H9 (cell line): Measurements from ENCODE around the gene FAHD1. TPM values are rescaled to one million over a fixed set of nuclear protein-coding genes. Genes with fewer than 3 reads are reported as not detected.

ENCODE experiments used
- DNase-seq: peaks from one replicate; pipeline ENCODE4 v3.0.0-alpha.2; 2017
- H2AFZ ChIP-seq: one replicate; pipeline ENCODE4 v1.6.1; 2013; ENCODE audit warnings: mild to moderate bottlenecking, low read length, control low read depth, moderate library complexity
- H2AK5ac ChIP-seq: 2 replicates; pipeline ENCODE4 v1.6.1; 2013; ENCODE audit warnings: low read length, control low read depth, mixed read lengths; ENCODE audit not compliant: insufficient read length
- H2BK120ac ChIP-seq: one replicate; pipeline ENCODE4 v1.6.1; 2013; ENCODE audit warnings: low read depth, mild to moderate bottlenecking, low read length, control low read depth, inconsistent platforms; ENCODE audit not compliant: poor library complexity, severe bottlenecking
- H2BK12ac ChIP-seq: 2 replicates; pipeline ENCODE4 v1.6.1; 2013; ENCODE audit warnings: low read length, control low read depth, mixed read lengths, low read depth; ENCODE audit not compliant: insufficient read length
- H2BK15ac ChIP-seq: 2 replicates; pipeline ENCODE4 v1.6.1; 2013; ENCODE audit warnings: low read depth, low read length, control low read depth
- H2BK20ac ChIP-seq: one replicate; pipeline ENCODE4 v1.6.1; 2013; ENCODE audit warnings: low read depth, mild to moderate bottlenecking, low read length, control low read depth, inconsistent platforms; ENCODE audit not compliant: poor library complexity, severe bottlenecking
- H2BK5ac ChIP-seq: 2 replicates; pipeline ENCODE4 v1.6.1; 2013; ENCODE audit warnings: low read length, control low read depth, mixed read lengths; ENCODE audit not compliant: insufficient read length
- H3K14ac ChIP-seq: 2 replicates; pipeline ENCODE4 v1.6.1; 2013; ENCODE audit warnings: low read length, control low read depth; ENCODE audit not compliant: insufficient read depth
- H3K18ac ChIP-seq: 2 replicates; pipeline ENCODE4 v1.6.1; 2013; ENCODE audit warnings: low read depth, mild to moderate bottlenecking, mixed read lengths, low read length, control low read depth; ENCODE audit not compliant: insufficient read length
- H3K23ac ChIP-seq: 2 replicates; pipeline ENCODE4 v1.6.1; 2013; ENCODE audit warnings: low read length, control low read depth, mixed read lengths, low read depth; ENCODE audit not compliant: insufficient read length
- H3K23me2 ChIP-seq: 2 replicates; pipeline ENCODE4 v1.6.1; 2013; ENCODE audit warnings: low read depth, mild to moderate bottlenecking, mixed read lengths, low read length, control low read depth; ENCODE audit not compliant: insufficient read length, poor library complexity, severe bottlenecking
- H3K27ac ChIP-seq: 2 replicates; pipeline ENCODE4 v1.5.1; 2013; ENCODE audit warnings: low read length, control low read depth, mixed read lengths, low read depth; ENCODE audit not compliant: insufficient read length
- H3K27me3 ChIP-seq: 2 replicates; pipeline ENCODE4 v1.6.1; 2013; ENCODE audit warnings: low read length, control low read depth, inconsistent platforms; ENCODE audit not compliant: insufficient read depth
- H3K4ac ChIP-seq: 2 replicates; pipeline ENCODE4 v1.6.1; 2013; ENCODE audit warnings: low read depth, mild to moderate bottlenecking, control low read depth, inconsistent platforms, low read length, moderate library complexity
- H3K4me1 ChIP-seq: 2 replicates; pipeline ENCODE4 v1.6.1; 2013; ENCODE audit warnings: low read length, control low read depth, inconsistent platforms; ENCODE audit not compliant: insufficient read depth
- H3K4me2 ChIP-seq: 2 replicates; pipeline ENCODE4 v1.6.1; 2013; ENCODE audit warnings: low read length, control low read depth, mixed read lengths; ENCODE audit not compliant: insufficient read length, insufficient read depth
- H3K56ac ChIP-seq: 2 replicates; pipeline ENCODE4 v1.6.1; 2013; ENCODE audit warnings: low read depth, mild to moderate bottlenecking, mixed read lengths, low read length, control low read depth; ENCODE audit not compliant: insufficient read length
- H3K79me1 ChIP-seq: 2 replicates; pipeline ENCODE4 v1.6.1; 2013; ENCODE audit warnings: low read depth, mild to moderate bottlenecking, moderate library complexity, low read length, control low read depth, inconsistent platforms; ENCODE audit not compliant: insufficient read depth, poor library complexity, severe bottlenecking
- H3K79me2 ChIP-seq: 2 replicates; pipeline ENCODE4 v1.6.1; 2013; ENCODE audit warnings: low read length, control low read depth, inconsistent platforms; ENCODE audit not compliant: insufficient read depth
- H3K9ac ChIP-seq: 2 replicates; pipeline ENCODE4 v1.6.1; 2013; ENCODE audit warnings: low read length, control low read depth, mixed read lengths; ENCODE audit not compliant: insufficient read length; ENCODE audit errors: extremely low read depth
- H3K9me3 ChIP-seq: one replicate; pipeline ENCODE4 v1.6.1; 2013; ENCODE audit warnings: low read depth, low read length, inconsistent platforms; ENCODE audit not compliant: control insufficient read depth
- H3T11ph ChIP-seq: one replicate; pipeline ENCODE4 v1.6.1; 2013; ENCODE audit warnings: mild to moderate bottlenecking, low read length, control low read depth, inconsistent platforms
- H4K20me1 ChIP-seq: one replicate; pipeline ENCODE4 v1.6.1; 2013; ENCODE audit not compliant: control insufficient read depth, insufficient read length, insufficient read depth
- H4K5ac ChIP-seq: 2 replicates; pipeline ENCODE4 v1.6.1; 2013; ENCODE audit warnings: low read depth, mild to moderate bottlenecking, mixed read lengths, low read length, control low read depth; ENCODE audit not compliant: insufficient read length
- H4K8ac ChIP-seq: replicated peaks from 2 replicates; pipeline ENCODE4 v1.6.1; 2013; ENCODE audit warnings: low read length, control low read depth, mixed read lengths, low read depth; ENCODE audit not compliant: insufficient read length
- H4K91ac ChIP-seq: 2 replicates; pipeline ENCODE4 v1.6.1; 2013; ENCODE audit warnings: low read depth, mild to moderate bottlenecking, moderate library complexity, mixed read lengths, low read length, control low read depth; ENCODE audit not compliant: insufficient read length
- H3K27ac Mint-ChIP-seq, 3 experiments: 2 replicates in 2 of 3; 3 replicates in 1 of 3; pipeline ENCODE4 v1.8.0; 2020 to 2021; ENCODE audit warnings: mixed read lengths in 3 of 3, mild to moderate bottlenecking in 1 of 3, moderate library complexity in 1 of 3
- H3K27me3 Mint-ChIP-seq: 2 replicates; pipeline ENCODE4 v1.8.0; 2021; ENCODE audit warnings: low read depth, mild to moderate bottlenecking, moderate library complexity, mixed read lengths
- H3K36me3 Mint-ChIP-seq, 3 experiments: 2 replicates in 2 of 3; 3 replicates in 1 of 3; pipeline ENCODE4 v1.8.0; 2020 to 2021; ENCODE audit warnings: low read depth in 3 of 3, mixed read lengths in 3 of 3; ENCODE audit not compliant: insufficient read depth in 1 of 3
- H3K4me1 Mint-ChIP-seq, 2 experiments: 2 replicates each; pipeline ENCODE4 v1.8.0; 2020; ENCODE audit warnings: mixed read lengths in 2 of 2
- H3K4me3 Mint-ChIP-seq, 2 experiments: 2 replicates in 1 of 2; 3 replicates in 1 of 2; pipeline ENCODE4 v1.8.0; 2020 to 2021; ENCODE audit warnings: mild to moderate bottlenecking in 2 of 2, mixed read lengths in 2 of 2, moderate library complexity in 1 of 2
- H3K9me3 Mint-ChIP-seq, 2 experiments: 2 replicates in 1 of 2; 3 replicates in 1 of 2; pipeline ENCODE4 v1.8.0; 2020; ENCODE audit warnings: mild to moderate bottlenecking in 2 of 2, mixed read lengths in 2 of 2, moderate library complexity in 1 of 2
- WGBS: extraction: QIAGEN DNeasy Blood & Tissue Kit; methylation state at CpG from one replicate; pipeline ENCODE4 v1.1.7; 2013; ENCODE audit warnings: missing lambda C conversion rate, low lambda C conversion rate, mixed read lengths; ENCODE audit not compliant: insufficient read length; ENCODE audit errors: extremely low coverage; 5-methylcytosine and 5-hydroxymethylcytosine counted together
- total RNA-seq: library from RNA; stranded (reverse); gene quantifications from 2 replicates; pipeline ENCODE4 v1.2.1, GENCODE V29; 2021
- TF ChIP-seq, protein P1 (sequence below): fragments of 200-600 bp; sonication (generic); conservative IDR thresholded peaks from 3 replicates; pipeline ENCODE4 v1.8.0; 2021; ENCODE audit warnings: antibody characterized with exemption, mild to moderate bottlenecking

FAHD1 gene
- total RNA-seq, 1 experiment from 2014 or later: 16.2 TPM

DNA sequence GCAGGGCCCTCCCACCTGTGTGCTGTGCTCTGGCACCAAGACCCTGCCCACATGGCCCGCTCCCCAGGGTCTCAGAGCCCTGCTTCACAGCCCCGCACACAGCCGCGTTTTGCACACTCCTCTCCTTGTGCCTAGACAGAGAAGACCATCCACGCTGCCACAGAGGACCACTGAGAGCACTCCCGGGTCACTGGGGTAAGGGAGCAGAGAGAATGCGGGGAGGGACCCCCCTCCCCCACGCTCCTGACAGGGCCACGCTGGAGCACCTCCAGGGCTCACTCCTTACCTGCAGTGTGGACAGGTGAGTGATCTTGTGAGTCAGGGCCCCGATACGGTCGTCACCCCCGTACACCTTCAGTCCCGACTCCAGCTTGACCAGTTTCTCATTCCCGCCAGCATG, 7.4 kb upstream of the FAHD1 start:
- Histone ChIP-seq H3K27ac (no peak overlapping the region), H3K79me1 (no peaks in the 10 kb centered on the region), H2AK5ac (no peak overlapping the region), H3K18ac (no peak overlapping the region), H3K9me3 (no peaks in the 10 kb centered on the region), H3K56ac (no peak overlapping the region), H4K5ac (no peak overlapping the region), H3K4ac (no peak overlapping the region), H3K27me3 (no peaks in the 10 kb centered on the region), H2BK5ac (no peak overlapping the region), H3K14ac (no peak overlapping the region), H3K4me2 (no peak overlapping the region), H2BK120ac (no peak overlapping the region), H3K23me2 (no peaks in the 10 kb centered on the region), H2BK15ac (no peak overlapping the region), H2AFZ (no peak overlapping the region), H3K79me2 (no peaks in the 10 kb centered on the region), H3K4me1 (no peaks in the 10 kb centered on the region), H3K23ac (no peak overlapping the region), H3K9ac (no peak overlapping the region), H4K8ac (no peak overlapping the region), H2BK20ac (no peak overlapping the region), H2BK12ac (no peak overlapping the region), H4K91ac (no peak overlapping the region), H3T11ph (no peak overlapping the region), H4K20me1 (no peaks in the 10 kb centered on the region)
- TF ChIP-seq, protein P1, sequence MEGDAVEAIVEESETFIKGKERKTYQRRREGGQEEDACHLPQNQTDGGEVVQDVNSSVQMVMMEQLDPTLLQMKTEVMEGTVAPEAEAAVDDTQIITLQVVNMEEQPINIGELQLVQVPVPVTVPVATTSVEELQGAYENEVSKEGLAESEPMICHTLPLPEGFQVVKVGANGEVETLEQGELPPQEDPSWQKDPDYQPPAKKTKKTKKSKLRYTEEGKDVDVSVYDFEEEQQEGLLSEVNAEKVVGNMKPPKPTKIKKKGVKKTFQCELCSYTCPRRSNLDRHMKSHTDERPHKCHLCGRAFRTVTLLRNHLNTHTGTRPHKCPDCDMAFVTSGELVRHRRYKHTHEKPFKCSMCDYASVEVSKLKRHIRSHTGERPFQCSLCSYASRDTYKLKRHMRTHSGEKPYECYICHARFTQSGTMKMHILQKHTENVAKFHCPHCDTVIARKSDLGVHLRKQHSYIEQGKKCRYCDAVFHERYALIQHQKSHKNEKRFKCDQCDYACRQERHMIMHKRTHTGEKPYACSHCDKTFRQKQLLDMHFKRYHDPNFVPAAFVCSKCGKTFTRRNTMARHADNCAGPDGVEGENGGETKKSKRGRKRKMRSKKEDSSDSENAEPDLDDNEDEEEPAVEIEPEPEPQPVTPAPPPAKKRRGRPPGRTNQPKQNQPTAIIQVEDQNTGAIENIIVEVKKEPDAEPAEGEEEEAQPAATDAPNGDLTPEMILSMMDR: no peak
- peak overlapping the region in 1 of 3 experiments; percentile 86; a peak in 2 of 7 replicates for H3K27ac Mint-ChIP-seq
- no peak overlapping the region for H3K4me3 Mint-ChIP-seq
- peaks cover 2% of the 10 kb centered on the region for H3K27me3 Mint-ChIP-seq
- no CpG with 5 or more reads among the region's 15 CpGs for WGBS
- H3K9me3 Mint-ChIP-seq: no peaks in the 10 kb centered on the region
- H3K36me3 Mint-ChIP-seq: peaks cover 4 to 17% (median 13%) of the 10 kb centered on the region in 3 experiments
- no peaks in the 10 kb centered on the region for H3K4me1 Mint-ChIP-seq
- DNase-seq: no peak
